HCT116 (cell line): Measurements from ENCODE around the gene S100A12. TPM values are rescaled to one million over a fixed set of nuclear protein-coding genes. Genes with fewer than 3 reads are reported as not detected.

Source experiments
- ATAC-seq: fragments of 200-7000 bp; cut with Tn5 transposase; 2 replicates; pipeline ENCODE4 v1.9.1; 2020; ENCODE audit warnings: mild to moderate bottlenecking, moderate library complexity
- BruUV-seq: library from RNA; stranded (reverse); fragments of 400-500 nt; replicated peaks from 2 replicates; lab custom pipeline; 2021; lab: Mats Ljungman, UMichigan
- CTCF ChIA-PET: fragments of 300-600 bp; sonication (Branson Sonifier 250); formaldehyde crosslinking; loops from one replicate; lab custom pipeline; 2021; ENCODE audit warnings: antibody characterized with exemption; lab: Charles Lee
- POLR2A ChIA-PET: fragments of 300-600, 350-600 bp; sonication (Branson Sonifier 250); formaldehyde crosslinking; loops from one replicate; lab custom pipeline; 2021; ENCODE audit warnings: antibody characterized with exemption; lab: Charles Lee
- RAD21 ChIA-PET, 2 experiments: fragments of 300-600 bp; sonication (Branson Sonifier 250); formaldehyde crosslinking; loops; one replicate each; lab custom pipeline; 2023; ENCODE audit warnings: low total read pairs in 2 of 2; ENCODE audit not compliant: uncharacterized antibody in 2 of 2, unreplicated experiment in 2 of 2, low non-redundant PET in 1 of 2; lab: Charles Lee
- DNase-seq: peaks from one replicate; pipeline ENCODE4 v3.0.0-alpha.2; 2010; ENCODE audit warnings: low read depth, low spot score
- H2AFZ ChIP-seq: fragments of 200-600 bp; shearing (Covaris generic), sonication (generic); 2 replicates; pipeline ENCODE4 v1.6.1; 2017; ENCODE audit warnings: low read depth, mixed run types, mixed read lengths, antibody characterized with exemption, low read length; ENCODE audit not compliant: poor library complexity, severe bottlenecking
- H3K27ac ChIP-seq: 2 replicates; pipeline ENCODE4 v1.5.1; 2012; ENCODE audit warnings: low read depth, low read length
- H3K27me3 ChIP-seq: fragments of 200-600 bp; sonication (generic); 2 replicates; pipeline ENCODE4 v1.6.1; 2016; ENCODE audit warnings: mixed run types, low read length, mixed read lengths; ENCODE audit not compliant: insufficient read depth
- H3K36me3 ChIP-seq, 2 experiments: fragments of 200-500 bp in 1 of 2; fragments of 200-600 bp in 1 of 2; sonication (Bioruptor generic) in 1 of 2; sonication (generic) in 1 of 2; 2 replicates each; pipeline versions ENCODE4 v1.5.1 to v1.6.1; 2014 to 2016; ENCODE audit warnings: low read length in 2 of 2, inconsistent platforms in 1 of 2, mixed read lengths in 1 of 2, mixed run types in 1 of 2; ENCODE audit not compliant: insufficient read depth in 2 of 2, control insufficient read depth in 1 of 2
- H3K4me1 ChIP-seq, 2 experiments: fragments of 200-600 bp in 1 of 2; sonication (generic) in 1 of 2; 2 replicates each; pipeline versions ENCODE4 v1.5.1 to v1.6.1; 2012 to 2017; ENCODE audit warnings: low read length in 2 of 2, inconsistent platforms in 1 of 2, mild to moderate bottlenecking in 1 of 2, mixed read lengths in 1 of 2, mixed run types in 1 of 2, moderate library complexity in 1 of 2; ENCODE audit not compliant: insufficient read depth in 2 of 2, control insufficient read depth in 1 of 2
- H3K4me2 ChIP-seq: fragments of 200-600 bp; sonication (generic); 2 replicates; pipeline ENCODE4 v1.6.1; 2017; ENCODE audit warnings: mixed run types, low read length, mixed read lengths
- H3K4me3 ChIP-seq, 2 experiments: fragments of 200-600 bp in 1 of 2; sonication (generic) in 1 of 2; replicated peaks in 1 of 2; 2 replicates each; pipeline ENCODE4 v1.5.1; 2011 to 2016; ENCODE audit warnings: low read length in 2 of 2, control low read depth in 1 of 2, low read depth in 1 of 2, mild to moderate bottlenecking in 1 of 2, mixed read lengths in 1 of 2, mixed run types in 1 of 2
- H3K79me2 ChIP-seq: fragments of 200-600 bp; sonication (generic); 2 replicates; pipeline ENCODE4 v1.6.1; 2017; ENCODE audit warnings: mild to moderate bottlenecking, mixed run types, low read length, moderate library complexity, mixed read lengths; ENCODE audit not compliant: insufficient read depth
- H3K9ac ChIP-seq: fragments of 200-600 bp; sonication (generic); 2 replicates; pipeline ENCODE4 v1.6.1; 2016; ENCODE audit warnings: low read length, mixed read lengths
- H3K9me2 ChIP-seq: fragments of 200-600 bp; sonication (generic), shearing (Covaris generic); 2 replicates; pipeline ENCODE4 v1.6.1; 2017; ENCODE audit warnings: mixed run types, mild to moderate bottlenecking, moderate library complexity; ENCODE audit not compliant: insufficient read depth
- H3K9me3 ChIP-seq, 2 experiments: fragments of 200-500 bp in 1 of 2; fragments of 200-600 bp in 1 of 2; sonication (Bioruptor generic) in 1 of 2; sonication (generic) in 1 of 2; 2 replicates each; pipeline ENCODE4 v1.6.1; 2014 to 2017; ENCODE audit warnings: low read length in 2 of 2, mixed read lengths in 2 of 2, inconsistent platforms in 1 of 2, low read depth in 1 of 2, mild to moderate bottlenecking in 1 of 2, mixed run types in 1 of 2, moderate library complexity in 1 of 2; ENCODE audit not compliant: control insufficient read depth in 1 of 2, insufficient read depth in 1 of 2
- H4K20me1 ChIP-seq: fragments of 200-600 bp; sonication (generic), shearing (Covaris generic); 2 replicates; pipeline ENCODE4 v1.6.1; 2017; ENCODE audit warnings: mixed run types, mild to moderate bottlenecking, moderate library complexity; ENCODE audit not compliant: insufficient read depth
- CBX3 ChIP-seq: IDR thresholded peaks from 2 replicates; pipeline ENCODE4 v1.6.1; 2012; ENCODE audit warnings: low read depth
- ELF1 ChIP-seq: IDR thresholded peaks from 2 replicates; pipeline ENCODE4 v1.6.1; 2012; ENCODE audit warnings: low read depth, borderline replicate concordance
- EZH2 ChIP-seq: fragments of 200-600 bp; sonication (generic); IDR thresholded peaks from 2 replicates; pipeline ENCODE4 v1.6.1; 2017; ENCODE audit warnings: antibody characterized with exemption, mixed run types
- EZH2phosphoT487 ChIP-seq: fragments of 200-600 bp; IDR thresholded peaks from 2 replicates; pipeline ENCODE4 v1.6.1; 2018; ENCODE audit warnings: antibody characterized with exemption, borderline replicate concordance
- FOSL1 ChIP-seq: IDR thresholded peaks from 2 replicates; pipeline ENCODE4 v1.6.1; 2012; ENCODE audit warnings: low read depth
- MAX ChIP-seq: IDR thresholded peaks from 2 replicates; pipeline ENCODE4 v1.6.1; 2012
- RAD21 ChIP-seq: IDR thresholded peaks from 2 replicates; pipeline ENCODE4 v1.6.1; 2012; ENCODE audit warnings: low read depth, mild to moderate bottlenecking
- REST ChIP-seq: IDR thresholded peaks from 2 replicates; pipeline ENCODE4 v1.6.1; 2012; ENCODE audit warnings: low read depth
- SIN3A ChIP-seq: IDR thresholded peaks from 2 replicates; pipeline ENCODE4 v1.6.1; 2012; ENCODE audit warnings: low read depth
- SP1 ChIP-seq: IDR thresholded peaks from 2 replicates; pipeline ENCODE4 v1.6.1; 2012; ENCODE audit warnings: low read depth
- SRF ChIP-seq: IDR thresholded peaks from 2 replicates; pipeline ENCODE4 v1.6.1; 2012; ENCODE audit warnings: low read depth
- TCF7L2 ChIP-seq: IDR thresholded peaks from 2 replicates; pipeline ENCODE4 v1.7.0; 2011; ENCODE audit warnings: borderline replicate concordance, inconsistent platforms; ENCODE audit not compliant: insufficient read depth, insufficient read length; ENCODE audit errors: extremely low read depth
- intact Hi-C: fragments of 100-400 bp; cut with micrococcal nuclease; formaldehyde crosslinking; loops from 2 replicates; pipeline ENCODE4 v1.10.0; 2022
- total RNA-seq: library from RNA; stranded (reverse); gene quantifications from one replicate; pipeline ENCODE4 v1.2.1, GENCODE V29; 2021; ENCODE audit not compliant: unreplicated experiment

S100A12 gene
- total RNA-seq, 1 experiment from 2014 or later, result not detected

- H3K9me3 ChIP-seq, result no peaks in the 10 kb centered on the region
- no peak overlapping the region for H3K9ac ChIP-seq
- H3K36me3 ChIP-seq, result no peaks in the 10 kb centered on the region
- no peak overlapping the region for H3K4me2 ChIP-seq
- POLR2A ChIA-PET, result no interaction called here
- no TSS peak for BruUV-seq
- H3K27me3 ChIP-seq, result peaks cover 27% of the 10 kb centered on the region
- H3K4me3 ChIP-seq, result no peak overlapping the region
- RAD21 ChIA-PET, result no interaction called here
- H3K9me2 ChIP-seq, result no peaks in the 10 kb centered on the region
- ATAC-seq (no peak), DNase-seq (no peak)
- no peaks in the 10 kb centered on the region for H3K4me1 ChIP-seq
- CTCF ChIA-PET, result interaction anchor here (1.1 kb wide), 1 partner anchor 10 kb away, joined by 5 read pairs; no protein-coding TSS in a partner anchor
- no peak overlapping the region for H2AFZ ChIP-seq
- no peaks in the 10 kb centered on the region for H4K20me1 ChIP-seq
- no peaks in the 10 kb centered on the region for H3K79me2 ChIP-seq
- no peak overlapping the region for H3K27ac ChIP-seq
- TF ChIP-seq SRF (no peak), CBX3 (no peak), ELF1 (no peak), RAD21 (no peak), SIN3A (no peak), EZH2 (no peak), SP1 (no peak), FOSL1 (no peak), TCF7L2 (no peak), REST (no peak), EZH2phosphoT487 (no peak), MAX (no peak)
- TF ChIP-seq, all 23 proteins: peak for 0
- intact Hi-C loops, result no loop called here
Measured at GRCh38 chr1:153364156-153364555, 11.3 kb downstream of the S100A12 start.
